Upper lobe of left lung (tissue), 4 donors: ENCODE measurements around the gene MAP1S.

ENCODE experiments used
- POLR2A ChIP-seq, 4 donors: fragments of 450-650 bp; IDR thresholded peaks; one replicate each; pipeline ENCODE4 v1.5.1; 2016 to 2017; ENCODE audit warnings: antibody characterized with exemption in 4 of 4, mild to moderate bottlenecking in 2 of 4
- POLR2AphosphoS5 ChIP-seq, 2 donors: sonication (generic); formaldehyde crosslinking; IDR thresholded peaks; one replicate each; pipeline ENCODE4 v1.5.1; 2017; ENCODE audit warnings: antibody characterized with exemption in 2 of 2

GRCh38 chr19:17686592-17687024, 32.7 kb upstream of the MAP1S start:
- TF ChIP-seq POLR2AphosphoS5 (IDR thresholded peaks at IDR 0.05) (no peak), POLR2A (IDR thresholded peaks at IDR 0.05) (no peak)
